Activated naive CD4-positive, alpha-beta T cell (primary cell): Measurements from ENCODE around the gene R3HCC1L.

Experiments
- DNase-seq, 4 experiments: peaks; one replicate each; lab custom pipeline; 2025; lab: John Stamatoyannopoulos, UW

R3HCC1L gene

DNA sequence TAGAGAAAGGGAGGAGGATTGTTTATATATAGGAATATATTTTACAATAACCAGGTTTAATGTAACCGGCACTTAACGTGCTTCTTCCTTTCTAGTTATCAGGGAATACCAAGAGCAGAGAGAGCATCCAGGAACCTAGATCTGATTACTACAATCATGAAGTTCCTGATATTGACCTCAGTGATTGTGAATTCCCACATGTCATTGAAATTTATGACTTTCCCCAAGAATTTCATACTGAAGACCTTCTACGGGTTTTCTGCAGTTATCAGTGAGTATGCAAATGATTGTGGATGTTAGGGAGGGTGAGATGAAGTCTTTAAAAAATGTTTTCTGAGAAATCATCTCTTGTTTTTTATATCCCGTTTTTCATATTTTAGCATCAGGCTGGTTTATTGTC is 97.0 kb downstream of the R3HCC1L start:
- no peak for DNase-seq

GRCh38 chr10:98235846-98236245 is 101.4 kb downstream of the R3HCC1L start:
- DNase-seq: no peak

DNA sequence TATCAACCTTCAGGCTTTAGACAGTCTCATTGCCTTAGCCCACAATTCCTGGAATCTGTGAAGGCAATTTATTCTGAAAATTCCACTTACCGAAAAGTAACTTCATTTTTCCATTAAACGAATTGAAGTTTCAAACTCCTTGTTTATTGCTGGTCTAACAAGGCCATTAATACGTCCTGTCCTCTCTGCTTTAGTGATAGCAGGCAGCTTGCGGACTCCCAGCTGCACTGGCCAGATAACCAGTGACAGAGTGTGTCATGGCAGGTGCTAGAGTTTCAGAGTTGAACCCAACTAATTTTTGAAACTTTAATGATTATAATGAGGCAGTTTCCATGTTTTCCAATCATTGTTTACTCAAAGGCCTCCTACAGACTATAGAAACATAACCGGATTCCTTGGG is 102.4 kb downstream of the R3HCC1L start:
- DNase-seq: no peak

DNA sequence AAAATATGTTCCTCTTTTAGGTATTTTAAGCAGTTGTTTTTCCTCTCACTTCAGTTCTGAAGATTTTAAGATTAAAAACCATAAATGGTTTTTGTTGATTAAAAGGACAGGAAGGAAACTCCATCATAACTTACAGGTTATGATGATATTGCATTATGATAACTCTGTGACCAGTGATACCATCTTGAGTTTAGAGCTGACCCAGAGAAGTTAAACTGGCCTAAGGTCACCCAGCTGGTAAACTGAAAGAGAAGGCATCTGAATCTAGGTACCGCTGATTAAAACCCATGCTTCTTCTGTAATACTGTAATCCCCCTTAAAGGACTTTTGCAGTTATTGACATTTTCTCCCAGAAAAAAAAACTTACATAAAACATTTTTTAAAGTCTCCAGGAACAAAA is 103.9 kb downstream of the R3HCC1L start:
- no peak for DNase-seq

- DNase-seq: no peak
Observed at GRCh38 chr10:98240524-98240923, 106.1 kb downstream of the R3HCC1L start.

DNA sequence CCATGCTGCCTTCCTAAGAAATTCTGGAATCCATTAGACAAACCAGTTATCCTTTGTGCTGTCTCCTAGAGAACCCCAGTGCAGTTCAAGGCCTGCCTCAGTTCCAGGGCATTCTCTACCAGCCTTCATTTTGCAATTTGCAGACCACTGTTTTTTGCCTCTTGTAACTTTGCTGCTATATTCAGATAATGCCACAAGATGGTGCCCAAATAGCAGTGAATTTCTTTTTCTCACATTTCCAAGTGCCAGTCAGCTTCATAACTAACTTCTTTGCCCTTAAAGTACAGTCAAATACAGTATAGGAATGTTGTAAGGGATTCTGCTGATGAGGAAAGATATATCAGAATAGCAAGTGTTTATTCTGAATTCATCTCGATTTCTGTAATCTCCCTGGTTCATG is 108.4 kb downstream of the R3HCC1L start:
- no peak for DNase-seq

DNA sequence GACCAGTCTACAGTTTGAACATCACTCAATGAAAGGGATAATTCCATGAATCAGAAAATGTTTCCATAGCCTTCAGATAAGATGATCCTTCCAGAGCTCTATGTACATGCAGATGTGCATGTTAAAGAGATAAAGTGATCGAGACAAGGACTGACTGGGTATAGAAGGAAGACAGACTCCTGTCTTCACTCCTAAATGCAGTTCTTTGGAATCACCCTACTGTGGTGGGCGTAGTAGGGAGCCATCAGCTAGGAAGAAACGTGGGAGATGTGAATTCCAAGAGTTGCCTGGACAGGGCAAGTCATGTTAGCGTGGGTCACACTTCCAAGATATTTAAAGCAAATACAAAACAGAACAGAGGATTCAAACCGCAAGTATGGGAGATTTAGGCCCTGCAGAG is 109.7 kb downstream of the R3HCC1L start:
- DNase-seq: no peak

GRCh38 chr10:98244586-98244985 is 110.1 kb downstream of the R3HCC1L start:
- no peak for DNase-seq

DNA sequence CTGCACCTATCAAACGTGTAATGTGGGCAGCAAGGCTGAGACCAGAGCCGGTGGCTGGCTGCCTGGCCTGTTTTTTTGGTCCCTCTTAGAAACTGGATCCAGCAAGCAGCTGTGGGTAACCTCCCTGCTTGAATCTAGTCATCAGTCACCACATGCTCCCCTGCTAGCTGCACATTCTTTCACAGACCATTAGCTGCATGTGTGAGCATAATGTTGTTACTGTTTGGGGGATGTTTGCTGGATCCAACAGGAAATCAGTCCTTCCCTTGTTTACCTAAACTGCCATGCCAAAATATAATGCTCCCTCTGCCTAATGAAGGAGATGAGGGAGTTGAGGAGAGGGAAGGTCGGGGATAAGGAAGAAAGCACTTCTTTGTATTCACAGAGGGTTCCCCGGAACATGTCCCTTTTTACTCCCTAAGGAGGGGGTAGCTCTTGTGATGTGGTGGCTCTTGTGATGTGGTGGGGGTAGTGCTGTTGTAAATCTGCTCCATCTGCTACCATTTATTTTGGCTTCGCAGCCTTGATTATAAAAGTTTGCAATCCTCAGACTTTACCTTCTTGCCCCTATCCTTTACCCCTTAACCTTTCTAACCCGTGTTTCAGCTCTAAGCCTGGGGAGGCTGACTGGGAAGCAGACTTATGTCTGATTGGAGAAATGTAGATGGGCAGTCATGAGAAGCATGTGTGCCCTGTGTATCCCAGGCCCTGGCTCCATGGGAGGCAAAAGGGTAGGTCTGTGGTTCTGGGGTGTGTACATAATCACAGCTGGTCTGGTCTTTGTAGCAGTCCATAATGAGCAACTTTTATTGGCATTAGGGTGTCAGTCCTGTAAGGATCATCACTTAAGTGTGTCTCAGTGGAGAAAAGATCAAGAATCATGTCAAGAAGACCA is 112.7 kb downstream of the R3HCC1L start:
- no peak for DNase-seq

GRCh38 chr10:98248018-98248417 is 113.6 kb downstream of the R3HCC1L start:
- DNase-seq: no peak

DNA sequence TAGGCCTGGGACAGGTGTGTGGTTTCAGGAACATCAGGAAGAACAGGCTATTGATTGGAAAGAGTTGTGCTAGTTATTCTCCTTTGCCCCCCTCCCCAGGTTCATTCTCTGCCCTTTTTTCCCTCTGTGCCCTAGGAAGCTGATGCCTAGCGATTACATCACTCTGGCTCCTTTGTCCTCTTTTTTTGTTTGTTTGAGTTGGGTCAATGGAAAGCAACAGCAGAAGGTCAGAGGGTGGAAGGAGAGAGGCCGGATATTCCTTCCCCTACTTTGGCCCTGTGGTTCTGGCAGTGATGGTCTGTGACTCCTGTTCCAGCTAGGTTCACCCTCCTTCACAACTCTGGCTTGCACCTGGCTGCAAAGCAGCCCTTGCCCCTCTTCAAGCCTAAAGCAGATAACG is 114.7 kb downstream of the R3HCC1L start:
- no peak for DNase-seq

GRCh38 chr10:98251399-98251798 is 116.9 kb downstream of the R3HCC1L start:
- no peak for DNase-seq

GRCh38 chr10:98252464-98252863 is 118.0 kb downstream of the R3HCC1L start:
- no peak for DNase-seq

DNA sequence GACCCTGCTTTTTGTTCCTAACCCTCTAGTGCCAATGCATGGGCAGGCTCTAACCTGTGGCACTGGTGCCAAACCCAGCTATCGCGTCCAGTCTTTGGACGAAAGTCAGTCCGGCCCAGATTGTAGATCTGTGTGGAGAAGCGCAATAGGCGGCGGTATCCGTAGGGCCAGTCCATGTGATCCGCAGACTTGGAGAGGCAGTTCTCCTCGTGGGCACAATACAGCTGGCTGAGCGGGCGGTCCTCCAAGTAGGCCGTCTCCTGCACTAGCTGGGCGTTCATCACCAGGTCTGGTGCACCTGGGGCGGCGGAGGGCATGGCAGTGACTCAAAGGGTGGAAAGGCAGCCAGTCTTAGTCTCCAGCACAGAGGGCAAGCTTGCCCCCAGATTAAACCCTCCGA is 119.0 kb downstream of the R3HCC1L start:
- no peak for DNase-seq

GRCh38 chr10:98254234-98254974 is 119.9 kb downstream of the R3HCC1L start:
- no peak for DNase-seq

GRCh38 chr10:98255146-98255877 is 120.9 kb downstream of the R3HCC1L start:
- no peak for DNase-seq

DNA sequence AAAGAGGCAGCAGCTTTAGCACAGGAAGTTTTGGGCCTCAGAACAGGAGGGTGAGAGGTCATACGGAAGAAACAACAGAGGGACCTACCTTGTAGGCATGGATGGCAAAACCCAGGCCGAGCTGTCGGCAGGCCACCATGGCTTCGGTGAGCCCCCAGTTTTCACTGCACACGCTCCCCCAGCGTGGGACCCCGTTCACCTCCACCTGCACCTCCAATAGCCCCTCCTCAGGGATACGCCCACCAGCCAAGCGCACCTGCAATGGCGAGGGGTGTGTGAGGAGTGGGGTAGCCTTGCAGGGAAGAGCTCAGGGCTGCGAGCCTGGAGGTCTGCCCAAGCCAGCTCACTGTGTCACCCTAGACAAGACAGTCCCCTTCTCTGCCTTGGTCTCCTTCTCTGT is 122.2 kb downstream of the R3HCC1L start:
- DNase-seq: no peak

DNA sequence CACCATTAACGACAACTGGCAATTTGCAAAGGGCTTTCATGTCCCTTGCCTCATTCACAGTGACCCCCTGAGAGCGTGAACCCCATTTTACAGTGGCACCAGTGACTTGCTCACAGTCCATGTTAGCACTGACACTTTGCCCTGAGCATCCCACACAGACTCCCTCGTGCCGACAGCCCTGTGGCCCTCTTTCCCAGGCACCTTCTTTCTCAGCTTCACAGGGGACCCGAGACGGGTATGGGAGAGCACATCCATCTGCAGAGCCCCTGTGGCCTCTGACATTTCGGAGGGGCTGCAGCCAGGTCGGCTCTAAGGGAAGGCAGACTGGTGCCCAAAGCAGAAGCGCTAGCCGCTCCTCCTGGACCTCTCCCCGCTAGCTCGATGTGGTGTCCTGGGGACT is 122.7 kb downstream of the R3HCC1L start:
- DNase-seq: no peak

- no peak for DNase-seq
Observed at GRCh38 chr10:98257961-98258360, 123.5 kb downstream of the R3HCC1L start.

DNA sequence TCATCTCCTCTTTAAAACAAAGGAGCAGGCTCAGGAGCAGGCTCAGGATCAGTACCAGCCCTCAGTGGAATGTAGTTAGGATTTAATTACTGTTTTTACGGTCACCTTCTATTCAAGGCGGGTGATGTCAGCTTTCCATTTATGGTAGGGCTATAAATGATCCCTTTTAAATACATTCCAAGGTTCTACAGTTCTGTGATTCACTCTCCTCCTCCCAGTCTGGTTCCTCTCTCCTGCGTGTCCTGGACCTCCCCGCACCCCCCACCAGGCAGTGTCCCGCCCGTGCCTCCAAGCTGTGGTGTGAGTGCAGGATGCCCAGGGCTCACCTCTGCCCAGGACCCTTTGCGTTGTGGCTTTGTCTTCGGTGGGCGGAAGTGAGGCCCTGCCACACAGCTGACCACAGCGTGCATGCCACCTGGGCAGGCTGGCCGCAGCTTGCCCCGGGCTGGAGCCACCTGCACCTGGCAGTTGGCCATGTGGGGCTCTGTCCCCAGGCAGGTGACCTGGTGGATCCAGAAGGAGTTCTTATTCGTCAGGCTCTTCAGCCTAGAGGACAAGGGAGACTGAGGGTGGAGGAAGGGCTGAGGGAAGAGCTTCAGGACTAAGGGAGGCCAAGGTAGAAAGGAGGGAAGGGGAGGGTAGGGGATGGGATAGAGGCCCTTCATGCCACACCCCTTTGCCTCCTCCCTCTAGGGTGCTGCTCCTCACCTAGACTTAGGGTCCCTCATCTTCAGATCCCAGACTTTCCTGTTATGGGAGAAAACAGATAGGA is 124.4 kb downstream of the R3HCC1L start:
- DNase-seq: no peak

DNA sequence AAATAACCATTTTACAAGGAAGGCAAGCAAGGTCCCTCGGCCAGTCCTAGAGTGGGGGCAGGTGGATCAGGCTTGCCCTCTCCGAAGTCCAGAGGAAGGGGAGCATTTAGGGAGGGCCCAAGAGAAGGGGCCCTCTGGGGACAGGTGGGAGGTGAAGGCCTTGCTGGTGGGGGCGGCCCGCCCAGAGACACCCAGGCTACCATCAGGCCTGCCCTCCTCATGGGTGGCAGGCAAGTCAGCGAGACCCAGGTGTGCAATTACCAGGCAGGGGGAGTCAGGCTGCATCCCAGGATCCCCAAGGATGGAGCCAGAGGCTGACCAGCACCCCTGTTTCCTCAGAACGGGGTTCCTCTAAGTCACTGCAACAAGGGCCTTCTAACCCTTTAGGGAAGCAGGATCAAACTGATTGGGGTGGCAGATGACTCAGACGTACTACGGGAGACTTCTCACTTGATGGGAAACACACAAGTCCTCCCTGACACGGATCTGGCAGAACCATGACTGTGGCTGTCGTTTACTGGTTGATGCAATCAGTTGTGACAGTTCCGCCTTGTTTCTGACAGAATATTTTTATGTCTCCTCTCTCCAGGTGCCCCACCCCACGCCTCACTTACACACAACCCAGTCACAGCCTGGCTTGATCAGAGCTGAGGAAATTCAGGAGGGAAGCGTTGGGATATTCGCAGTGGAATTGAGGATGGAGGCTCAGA is 125.3 kb downstream of the R3HCC1L start:
- DNase-seq: no peak
